ENCODE data around the gene LRP1B.

- TF ChIP-seq, protein P1, sequence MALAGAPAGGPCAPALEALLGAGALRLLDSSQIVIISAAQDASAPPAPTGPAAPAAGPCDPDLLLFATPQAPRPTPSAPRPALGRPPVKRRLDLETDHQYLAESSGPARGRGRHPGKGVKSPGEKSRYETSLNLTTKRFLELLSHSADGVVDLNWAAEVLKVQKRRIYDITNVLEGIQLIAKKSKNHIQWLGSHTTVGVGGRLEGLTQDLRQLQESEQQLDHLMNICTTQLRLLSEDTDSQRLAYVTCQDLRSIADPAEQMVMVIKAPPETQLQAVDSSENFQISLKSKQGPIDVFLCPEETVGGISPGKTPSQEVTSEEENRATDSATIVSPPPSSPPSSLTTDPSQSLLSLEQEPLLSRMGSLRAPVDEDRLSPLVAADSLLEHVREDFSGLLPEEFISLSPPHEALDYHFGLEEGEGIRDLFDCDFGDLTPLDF (CRISPR knock-in tag; IDR thresholded peaks at IDR 0.05), result no peak
- TF ChIP-seq, protein P2, sequence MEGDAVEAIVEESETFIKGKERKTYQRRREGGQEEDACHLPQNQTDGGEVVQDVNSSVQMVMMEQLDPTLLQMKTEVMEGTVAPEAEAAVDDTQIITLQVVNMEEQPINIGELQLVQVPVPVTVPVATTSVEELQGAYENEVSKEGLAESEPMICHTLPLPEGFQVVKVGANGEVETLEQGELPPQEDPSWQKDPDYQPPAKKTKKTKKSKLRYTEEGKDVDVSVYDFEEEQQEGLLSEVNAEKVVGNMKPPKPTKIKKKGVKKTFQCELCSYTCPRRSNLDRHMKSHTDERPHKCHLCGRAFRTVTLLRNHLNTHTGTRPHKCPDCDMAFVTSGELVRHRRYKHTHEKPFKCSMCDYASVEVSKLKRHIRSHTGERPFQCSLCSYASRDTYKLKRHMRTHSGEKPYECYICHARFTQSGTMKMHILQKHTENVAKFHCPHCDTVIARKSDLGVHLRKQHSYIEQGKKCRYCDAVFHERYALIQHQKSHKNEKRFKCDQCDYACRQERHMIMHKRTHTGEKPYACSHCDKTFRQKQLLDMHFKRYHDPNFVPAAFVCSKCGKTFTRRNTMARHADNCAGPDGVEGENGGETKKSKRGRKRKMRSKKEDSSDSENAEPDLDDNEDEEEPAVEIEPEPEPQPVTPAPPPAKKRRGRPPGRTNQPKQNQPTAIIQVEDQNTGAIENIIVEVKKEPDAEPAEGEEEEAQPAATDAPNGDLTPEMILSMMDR (IDR thresholded peaks at IDR 0.05), result no peak
- TF ChIP-seq ELF4 (CRISPR knock-in tag; IDR thresholded peaks at IDR 0.05; ENCODE audit: low read depth) (no peak), ATF1 (CRISPR knock-in tag; IDR thresholded peaks at IDR 0.05) (no peak), USF2 (CRISPR knock-in tag; IDR thresholded peaks at IDR 0.05) (no peak), JUN (CRISPR knock-in tag; IDR thresholded peaks at IDR 0.05) (no peak), CREB1 (CRISPR knock-in tag; IDR thresholded peaks at IDR 0.05) (no peak), NR3C1 (CRISPR knock-in tag; conservative IDR thresholded peaks at IDR 0.05; ENCODE audit: low read depth) (no peak)
- TF ChIP-seq, protein P3, sequence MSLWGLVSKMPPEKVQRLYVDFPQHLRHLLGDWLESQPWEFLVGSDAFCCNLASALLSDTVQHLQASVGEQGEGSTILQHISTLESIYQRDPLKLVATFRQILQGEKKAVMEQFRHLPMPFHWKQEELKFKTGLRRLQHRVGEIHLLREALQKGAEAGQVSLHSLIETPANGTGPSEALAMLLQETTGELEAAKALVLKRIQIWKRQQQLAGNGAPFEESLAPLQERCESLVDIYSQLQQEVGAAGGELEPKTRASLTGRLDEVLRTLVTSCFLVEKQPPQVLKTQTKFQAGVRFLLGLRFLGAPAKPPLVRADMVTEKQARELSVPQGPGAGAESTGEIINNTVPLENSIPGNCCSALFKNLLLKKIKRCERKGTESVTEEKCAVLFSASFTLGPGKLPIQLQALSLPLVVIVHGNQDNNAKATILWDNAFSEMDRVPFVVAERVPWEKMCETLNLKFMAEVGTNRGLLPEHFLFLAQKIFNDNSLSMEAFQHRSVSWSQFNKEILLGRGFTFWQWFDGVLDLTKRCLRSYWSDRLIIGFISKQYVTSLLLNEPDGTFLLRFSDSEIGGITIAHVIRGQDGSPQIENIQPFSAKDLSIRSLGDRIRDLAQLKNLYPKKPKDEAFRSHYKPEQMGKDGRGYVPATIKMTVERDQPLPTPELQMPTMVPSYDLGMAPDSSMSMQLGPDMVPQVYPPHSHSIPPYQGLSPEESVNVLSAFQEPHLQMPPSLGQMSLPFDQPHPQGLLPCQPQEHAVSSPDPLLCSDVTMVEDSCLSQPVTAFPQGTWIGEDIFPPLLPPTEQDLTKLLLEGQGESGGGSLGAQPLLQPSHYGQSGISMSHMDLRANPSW (CRISPR knock-in tag; conservative IDR thresholded peaks at IDR 0.05; ENCODE audit: low read depth), result no peak
Observed at GRCh38 chr2:140998577-140998976, 1132.2 kb downstream of the LRP1B start.

Measured in WTC11 (cell line).